ENCODE data around the gene FAT1. TPM values are rescaled to one million over a fixed set of nuclear protein-coding genes. Genes with fewer than 3 reads are reported as not detected.

The FAT1 gene
- total RNA-seq, 1 donor from 2014 or later, result 84.3 TPM

DNA sequence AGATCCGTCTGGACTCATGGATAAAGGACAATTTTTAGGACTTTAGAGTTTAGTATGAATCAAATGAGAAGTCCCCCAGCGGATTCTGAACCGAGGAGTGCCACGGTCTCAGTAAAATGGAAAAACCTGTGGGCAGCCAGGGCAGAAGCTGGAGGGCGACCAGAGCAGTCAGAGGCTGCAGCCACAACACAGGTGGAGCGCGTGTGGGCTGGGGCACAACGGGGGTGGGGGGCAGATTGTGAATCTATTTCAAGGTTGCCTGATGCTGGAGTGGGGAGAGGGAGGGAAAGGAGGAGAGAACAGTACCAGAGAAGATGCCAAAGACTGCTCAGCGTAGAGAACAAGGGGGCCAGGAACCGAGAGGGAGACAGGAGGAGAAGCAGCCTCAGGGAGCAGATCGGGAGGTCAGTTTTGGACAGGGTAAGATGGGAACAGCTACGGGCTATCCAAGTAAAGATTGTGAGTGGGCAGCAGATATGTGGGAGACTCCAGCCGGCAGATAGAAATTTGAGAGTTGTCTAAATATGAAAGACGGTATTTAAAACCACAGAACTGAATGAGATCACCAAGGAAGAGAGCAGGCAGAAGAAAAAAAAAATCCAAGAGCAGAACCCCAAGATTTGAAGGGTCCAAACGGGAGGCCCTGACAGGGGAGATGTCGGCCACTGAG is 9.5 kb downstream of the FAT1 start:
- DNase-seq (no peak), ATAC-seq (no peak)
- intact Hi-C loops (cut with DNase I), result no loop called here
- Histone ChIP-seq H3K27ac (no peak overlapping the region), H3K27me3 (no peaks in the 10 kb centered on the region), H3K9me3 (no peaks in the 10 kb centered on the region), H3K4me1 (no peaks in the 10 kb centered on the region), H3K36me3 (no peaks in the 10 kb centered on the region), H3K4me3 (no peak overlapping the region)
- no peak for TF ChIP-seq CTCF (IDR thresholded peaks at IDR 0.05)

- no peaks in the 10 kb centered on the region for H3K4me1 ChIP-seq
- no peaks in the 10 kb centered on the region for H3K27me3 ChIP-seq
- H3K27ac ChIP-seq, result no peak overlapping the region
- peaks cover 2% of the 10 kb centered on the region for H3K36me3 ChIP-seq
- no peaks in the 10 kb centered on the region for H3K9me3 ChIP-seq
- H3K4me3 ChIP-seq, result no peak overlapping the region
- no peak for TF ChIP-seq CTCF (IDR thresholded peaks at IDR 0.05)
- ATAC-seq (no peak), DNase-seq (no peak)
- intact Hi-C loops (cut with DNase I), result no loop called here
Measured at GRCh38 chr4:186712690-186713089, 11.0 kb downstream of the FAT1 start.

GRCh38 chr4:186710521-186711119 is 13.0 kb downstream of the FAT1 start:
- no peaks in the 10 kb centered on the region for H3K4me1 ChIP-seq
- intact Hi-C loops (cut with DNase I), result no loop called here
- ATAC-seq (no peak), DNase-seq (no peak)
- H3K9me3 ChIP-seq, result no peaks in the 10 kb centered on the region
- H3K27ac ChIP-seq, result no peak overlapping the region
- no peaks in the 10 kb centered on the region for H3K27me3 ChIP-seq
- TF ChIP-seq CTCF (IDR thresholded peaks at IDR 0.05), result no peak
- H3K36me3 ChIP-seq, result peaks cover 14% of the 10 kb centered on the region
- no peak overlapping the region for H3K4me3 ChIP-seq

GRCh38 chr4:186709517-186709916 is 14.1 kb downstream of the FAT1 start:
- no peak for ATAC-seq
- Histone ChIP-seq H3K36me3 (peaks cover 14% of the 10 kb centered on the region), H3K4me3 (no peak overlapping the region), H3K27me3 (no peaks in the 10 kb centered on the region), H3K27ac (no peak overlapping the region), H3K9me3 (no peaks in the 10 kb centered on the region), H3K4me1 (no peaks in the 10 kb centered on the region)
- intact Hi-C loops (cut with DNase I), result no loop called here
- TF ChIP-seq CTCF (IDR thresholded peaks at IDR 0.05), result no peak
- DNase-seq, result no peak

DNA sequence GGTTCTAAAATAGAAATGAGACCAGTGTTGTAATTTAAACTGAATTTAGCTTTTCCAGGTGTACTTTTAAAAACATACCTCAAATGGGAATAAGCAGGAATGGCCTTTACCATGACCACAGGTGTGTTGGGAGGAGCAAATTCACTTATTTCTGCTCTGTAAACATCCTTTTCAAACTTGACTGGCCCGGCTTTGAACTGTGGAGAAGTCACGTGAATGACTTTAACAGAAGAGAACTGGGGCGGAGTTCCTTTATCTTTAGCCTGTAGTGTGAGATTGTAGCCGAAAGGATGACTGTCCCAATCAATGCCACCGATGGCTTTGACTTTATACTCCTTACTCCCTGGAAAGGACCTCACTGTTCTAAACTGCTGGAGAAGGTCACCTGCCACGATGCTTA is 15.1 kb downstream of the FAT1 start:
- Histone ChIP-seq H3K4me3 (no peak overlapping the region), H3K4me1 (no peaks in the 10 kb centered on the region), H3K27me3 (no peaks in the 10 kb centered on the region), H3K9me3 (no peaks in the 10 kb centered on the region), H3K27ac (no peak overlapping the region), H3K36me3 (peaks cover 14% of the 10 kb centered on the region)
- ATAC-seq, result no peak
- TF ChIP-seq CTCF (IDR thresholded peaks at IDR 0.05), result no peak
- no peak for DNase-seq
- intact Hi-C loops (cut with DNase I), result no loop called here

Data from upper lobe of right lung (tissue), 1 donor.